ENCODE measurements around the gene GRK3. TPM values are rescaled to one million over a fixed set of nuclear protein-coding genes. Genes with fewer than 3 reads are reported as not detected.
"Not testable (repeated sequence)": the region's sequence is repeated elsewhere in the genome, so short reads cannot be mapped to it uniquely, and the experiment has no call there.

Gene GRK3
- total RNA-seq, 1 experiment from 2014 or later = 14.6 TPM

DNA sequence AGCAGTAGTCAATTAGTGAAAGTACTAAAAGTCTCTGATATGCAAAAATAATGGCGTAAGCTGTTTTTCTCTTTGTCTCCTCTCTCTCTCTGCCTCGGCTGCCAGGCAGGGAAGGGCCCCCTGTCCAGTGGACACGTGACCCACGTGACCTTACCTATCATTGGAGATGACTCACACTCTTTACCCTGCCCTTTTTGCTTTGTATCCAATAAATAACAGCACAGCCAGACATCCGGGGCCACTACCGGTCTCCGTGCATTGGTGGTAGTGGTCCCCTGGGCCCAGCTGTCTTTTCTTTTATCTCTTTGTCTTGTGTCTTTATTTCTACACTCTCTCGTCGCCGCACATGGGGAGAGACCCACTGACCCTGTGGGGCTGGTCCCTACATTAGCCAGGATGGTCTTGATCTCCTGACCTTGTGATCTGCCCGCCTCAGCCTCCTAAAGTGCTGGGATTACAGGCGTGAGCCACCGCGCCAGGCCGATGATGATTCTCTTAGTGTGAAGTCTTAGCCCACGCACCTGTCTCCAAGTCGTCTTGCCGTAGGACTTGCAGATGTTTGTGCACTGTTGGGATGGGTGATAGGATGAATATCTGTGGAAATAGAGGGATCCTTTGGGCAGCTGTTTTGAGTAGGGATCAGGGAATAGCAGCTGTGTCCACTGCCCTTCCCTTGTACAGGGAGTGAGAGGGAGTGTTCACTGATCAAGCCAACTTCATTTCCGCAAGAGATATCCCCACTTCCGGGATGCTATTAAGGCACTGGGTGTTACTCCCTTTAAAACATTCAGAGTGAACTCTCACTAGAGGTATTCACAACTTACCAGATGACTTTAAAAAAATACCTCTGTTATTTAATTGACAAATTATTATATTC is 61.5 kb downstream of the GRK3 start:
- H3K27ac ChIP-seq (ENCODE audit: low read depth, low read length); RAD21 ChIA-PET (ENCODE audit: low non-redundant PET in 1 of 2, low total read pairs in 2 of 2, uncharacterized antibody in 2 of 2, unreplicated experiment in 2 of 2); ATAC-seq; POLR2A ChIA-PET; H3K4me1 ChIP-seq (ENCODE audit: control insufficient read depth in 1 of 2, insufficient read depth in 2 of 2, low read length in 2 of 2); H3K4me3 ChIP-seq (replicated peaks in 1 of 2; ENCODE audit: low read depth in 1 of 2, low read length in 2 of 2); H3K27me3 ChIP-seq (ENCODE audit: insufficient read depth, low read length); H3K9ac ChIP-seq (ENCODE audit: low read length); intact Hi-C loops (cut with micrococcal nuclease); H4K20me1 ChIP-seq (ENCODE audit: insufficient read depth); DNase-seq (ENCODE audit: low read depth, low spot score); H3K4me2 ChIP-seq (ENCODE audit: low read length); H2AFZ ChIP-seq (ENCODE audit: low read depth, low read length, poor library complexity, severe bottlenecking); H3K79me2 ChIP-seq (ENCODE audit: insufficient read depth, low read length); CTCF ChIA-PET; H3K9me2 ChIP-seq (ENCODE audit: insufficient read depth); BruUV-seq (replicated peaks); H3K36me3 ChIP-seq (ENCODE audit: control insufficient read depth in 1 of 2, insufficient read depth in 2 of 2, low read length in 2 of 2); H3K9me3 ChIP-seq (ENCODE audit: control insufficient read depth in 1 of 2, insufficient read depth in 1 of 2, low read depth in 1 of 2, low read length in 2 of 2): not testable (repeated sequence)

DNA sequence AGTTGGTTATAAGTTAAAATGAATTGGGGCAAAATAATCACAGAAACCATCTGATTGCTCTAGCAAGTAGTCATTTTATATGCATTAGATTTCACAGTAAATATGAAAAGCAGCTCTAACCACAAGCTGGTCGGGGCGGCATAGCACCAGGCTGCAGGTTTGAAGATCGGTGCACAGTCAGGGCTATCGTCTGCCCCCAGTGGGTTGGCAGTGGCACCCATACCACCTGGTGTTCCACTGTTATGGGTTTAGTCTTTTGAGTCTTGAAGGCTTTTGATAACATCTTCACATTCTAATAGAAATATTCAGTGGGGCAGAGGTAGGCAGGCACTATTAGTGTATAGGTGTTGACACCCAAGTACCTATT is 62.1 kb downstream of the GRK3 start:
- Histone ChIP-seq H3K4me3 (replicated peaks in 1 of 2; ENCODE audit: low read depth in 1 of 2, low read length in 2 of 2) (no peak overlapping the region), H3K9me3 (ENCODE audit: control insufficient read depth in 1 of 2, insufficient read depth in 1 of 2, low read depth in 1 of 2, low read length in 2 of 2) (no peaks in the 10 kb centered on the region), H3K36me3 (ENCODE audit: control insufficient read depth in 1 of 2, insufficient read depth in 2 of 2, low read length in 2 of 2) (no peaks in the 10 kb centered on the region), H4K20me1 (ENCODE audit: insufficient read depth) (no peaks in the 10 kb centered on the region), H3K27me3 (ENCODE audit: insufficient read depth, low read length) (no peaks in the 10 kb centered on the region), H3K9ac (ENCODE audit: low read length) (no peak overlapping the region), H3K79me2 (ENCODE audit: insufficient read depth, low read length) (no peaks in the 10 kb centered on the region), H2AFZ (ENCODE audit: low read depth, low read length, poor library complexity, severe bottlenecking) (no peak overlapping the region), H3K27ac (ENCODE audit: low read depth, low read length) (no peak overlapping the region), H3K4me1 (ENCODE audit: control insufficient read depth in 1 of 2, insufficient read depth in 2 of 2, low read length in 2 of 2) (no peaks in the 10 kb centered on the region), H3K9me2 (ENCODE audit: insufficient read depth) (no peaks in the 10 kb centered on the region), H3K4me2 (ENCODE audit: low read length) (no peak overlapping the region)
- no peak for TF ChIP-seq TCF7L2 (IDR thresholded peaks at IDR 0.05; ENCODE audit: borderline replicate concordance, extremely low read depth, insufficient read depth, insufficient read length)
- no peak for TF ChIP-seq CEBPB (IDR thresholded peaks at IDR 0.05; ENCODE audit: low read depth)
- no peak for TF ChIP-seq EZH2 (IDR thresholded peaks at IDR 0.05)
- TF ChIP-seq ELF1 (IDR thresholded peaks at IDR 0.05; ENCODE audit: borderline replicate concordance, low read depth) = no peak
- TF ChIP-seq FOSL1 (IDR thresholded peaks at IDR 0.05; ENCODE audit: low read depth) = no peak
- no peak for TF ChIP-seq CBX3 (IDR thresholded peaks at IDR 0.05; ENCODE audit: low read depth)
- TF ChIP-seq JUND (IDR thresholded peaks at IDR 0.05) = no peak
- TF ChIP-seq RAD21 (IDR thresholded peaks at IDR 0.05; ENCODE audit: low read depth) = no peak
- no peak for TF ChIP-seq SIN3A (IDR thresholded peaks at IDR 0.05; ENCODE audit: low read depth)
- TF ChIP-seq, protein P1, sequence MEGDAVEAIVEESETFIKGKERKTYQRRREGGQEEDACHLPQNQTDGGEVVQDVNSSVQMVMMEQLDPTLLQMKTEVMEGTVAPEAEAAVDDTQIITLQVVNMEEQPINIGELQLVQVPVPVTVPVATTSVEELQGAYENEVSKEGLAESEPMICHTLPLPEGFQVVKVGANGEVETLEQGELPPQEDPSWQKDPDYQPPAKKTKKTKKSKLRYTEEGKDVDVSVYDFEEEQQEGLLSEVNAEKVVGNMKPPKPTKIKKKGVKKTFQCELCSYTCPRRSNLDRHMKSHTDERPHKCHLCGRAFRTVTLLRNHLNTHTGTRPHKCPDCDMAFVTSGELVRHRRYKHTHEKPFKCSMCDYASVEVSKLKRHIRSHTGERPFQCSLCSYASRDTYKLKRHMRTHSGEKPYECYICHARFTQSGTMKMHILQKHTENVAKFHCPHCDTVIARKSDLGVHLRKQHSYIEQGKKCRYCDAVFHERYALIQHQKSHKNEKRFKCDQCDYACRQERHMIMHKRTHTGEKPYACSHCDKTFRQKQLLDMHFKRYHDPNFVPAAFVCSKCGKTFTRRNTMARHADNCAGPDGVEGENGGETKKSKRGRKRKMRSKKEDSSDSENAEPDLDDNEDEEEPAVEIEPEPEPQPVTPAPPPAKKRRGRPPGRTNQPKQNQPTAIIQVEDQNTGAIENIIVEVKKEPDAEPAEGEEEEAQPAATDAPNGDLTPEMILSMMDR (IDR thresholded peaks at IDR 0.05 in 2 of 3, conservative IDR thresholded peaks at IDR 0.05 in 1 of 3; ENCODE audit: borderline replicate concordance in 1 of 3, insufficient read depth in 1 of 3, low read depth in 2 of 3, low read length in 2 of 3) = no peak
- no peak for TF ChIP-seq YY1 (IDR thresholded peaks at IDR 0.05; ENCODE audit: extremely low read depth, insufficient replicate concordance, low read depth, low read length)
- TF ChIP-seq ZFX (IDR thresholded peaks at IDR 0.05) = no peak
- no peak for TF ChIP-seq ZNF274 (IDR thresholded peaks at IDR 0.05; ENCODE audit: low read depth, low read length)
- TF ChIP-seq, protein P2, sequence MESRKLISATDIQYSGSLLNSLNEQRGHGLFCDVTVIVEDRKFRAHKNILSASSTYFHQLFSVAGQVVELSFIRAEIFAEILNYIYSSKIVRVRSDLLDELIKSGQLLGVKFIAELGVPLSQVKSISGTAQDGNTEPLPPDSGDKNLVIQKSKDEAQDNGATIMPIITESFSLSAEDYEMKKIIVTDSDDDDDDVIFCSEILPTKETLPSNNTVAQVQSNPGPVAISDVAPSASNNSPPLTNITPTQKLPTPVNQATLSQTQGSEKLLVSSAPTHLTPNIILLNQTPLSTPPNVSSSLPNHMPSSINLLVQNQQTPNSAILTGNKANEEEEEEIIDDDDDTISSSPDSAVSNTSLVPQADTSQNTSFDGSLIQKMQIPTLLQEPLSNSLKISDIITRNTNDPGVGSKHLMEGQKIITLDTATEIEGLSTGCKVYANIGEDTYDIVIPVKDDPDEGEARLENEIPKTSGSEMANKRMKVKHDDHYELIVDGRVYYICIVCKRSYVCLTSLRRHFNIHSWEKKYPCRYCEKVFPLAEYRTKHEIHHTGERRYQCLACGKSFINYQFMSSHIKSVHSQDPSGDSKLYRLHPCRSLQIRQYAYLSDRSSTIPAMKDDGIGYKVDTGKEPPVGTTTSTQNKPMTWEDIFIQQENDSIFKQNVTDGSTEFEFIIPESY (IDR thresholded peaks at IDR 0.05; ENCODE audit: extremely low read depth, insufficient replicate concordance, low read length) = no peak
- TF ChIP-seq POLR2A (IDR thresholded peaks at IDR 0.05; ENCODE audit: borderline replicate concordance, extremely low read depth, insufficient read depth, insufficient read length) = no peak
- TF ChIP-seq, protein P3, sequence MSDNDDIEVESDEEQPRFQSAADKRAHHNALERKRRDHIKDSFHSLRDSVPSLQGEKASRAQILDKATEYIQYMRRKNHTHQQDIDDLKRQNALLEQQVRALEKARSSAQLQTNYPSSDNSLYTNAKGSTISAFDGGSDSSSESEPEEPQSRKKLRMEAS (IDR thresholded peaks at IDR 0.05) = no peak
- TF ChIP-seq SRF (IDR thresholded peaks at IDR 0.05; ENCODE audit: low read depth) = no peak
- TF ChIP-seq, protein P4, sequence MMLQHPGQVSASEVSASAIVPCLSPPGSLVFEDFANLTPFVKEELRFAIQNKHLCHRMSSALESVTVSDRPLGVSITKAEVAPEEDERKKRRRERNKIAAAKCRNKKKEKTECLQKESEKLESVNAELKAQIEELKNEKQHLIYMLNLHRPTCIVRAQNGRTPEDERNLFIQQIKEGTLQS (IDR thresholded peaks at IDR 0.05) = no peak
- intact Hi-C loops (cut with micrococcal nuclease) = no loop called here
- ChIA-PET CTCF (no interaction called here), RAD21 (ENCODE audit: low non-redundant PET in 1 of 2, low total read pairs in 2 of 2, uncharacterized antibody in 2 of 2, unreplicated experiment in 2 of 2) (no interaction called here), POLR2A (no interaction called here)
- ATAC-seq (no peak), DNase-seq (ENCODE audit: low read depth, low spot score) (no peak)
- no TSS peak for BruUV-seq (replicated peaks)
